GM21423 (cell line): ENCODE measurements around the gene PRSS3.
"Not testable (repeated sequence)": the region's sequence is repeated elsewhere in the genome, so short reads cannot be mapped to it uniquely, and the experiment has no call there.

Source experiments
- ATAC-seq: cut with Tn5 transposase; IDR thresholded peaks from one replicate; pipeline ENCODE4 v1.9.1; 2021; ENCODE audit warnings: mild to moderate bottlenecking, moderate library complexity; ENCODE audit not compliant: unreplicated experiment

Gene PRSS3

DNA sequence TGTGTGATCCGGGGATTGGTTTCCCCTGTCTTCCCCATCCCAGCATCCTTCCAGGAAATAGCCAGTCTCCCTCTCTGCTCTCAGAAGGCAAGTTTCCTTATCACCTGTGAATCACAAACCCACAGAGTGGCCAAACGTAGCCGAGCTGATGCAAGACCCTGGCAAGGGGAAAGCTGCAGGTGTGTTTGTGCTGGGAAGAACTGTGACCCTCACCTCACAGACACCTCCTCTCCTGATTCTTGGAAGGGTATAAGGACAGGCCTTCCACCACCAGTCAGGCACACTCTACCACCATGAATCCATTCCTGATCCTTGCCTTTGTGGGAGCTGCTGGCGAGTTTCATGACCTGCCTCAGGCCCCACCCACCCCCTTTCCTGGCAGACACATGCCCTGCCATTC is at the start of gene PRSS3:
Gene PRSS3 (plus strand): TSS at position 281 of the 400 bp plus-strand sequence. CDS start 13 bp downstream, at position 294.
- no peak for ATAC-seq

DNA sequence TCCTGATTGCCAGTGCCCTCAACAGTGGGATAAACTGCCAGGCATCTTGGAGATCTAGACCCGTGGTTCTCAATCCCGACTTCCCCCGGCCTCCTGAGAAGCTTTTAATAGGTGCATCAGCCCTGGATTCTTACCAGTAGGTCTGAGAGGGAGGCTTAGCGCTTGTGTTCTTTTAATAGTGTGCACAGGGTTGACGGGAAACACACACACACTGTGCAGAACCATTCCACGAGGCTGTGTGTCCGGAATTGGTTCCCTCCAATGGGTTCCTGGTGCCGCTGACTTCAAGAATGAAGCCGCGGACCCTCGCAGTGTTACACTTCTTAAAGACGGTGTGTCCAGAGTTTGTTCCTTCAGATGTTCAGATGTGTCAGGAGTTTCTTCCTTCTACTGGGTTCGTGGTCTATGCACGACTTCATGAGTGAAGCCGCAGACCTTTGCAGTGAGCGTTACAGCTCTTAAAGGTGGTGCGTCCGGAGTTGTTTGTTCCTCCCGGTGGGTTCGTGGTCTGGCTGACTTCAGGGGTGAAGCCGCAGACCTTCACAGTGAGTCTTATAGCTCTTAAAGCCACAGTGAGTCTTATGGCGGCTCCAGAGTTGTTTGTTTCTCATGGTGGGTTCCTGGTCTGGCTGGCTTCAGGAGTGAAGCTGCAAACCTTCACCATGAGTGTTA is 46.6 kb upstream of the PRSS3 start:
- no peak for ATAC-seq

GRCh38 chr9:33749305-33749654 is 46.1 kb upstream of the PRSS3 start:
- ATAC-seq = not testable (repeated sequence)

- ATAC-seq = no peak
Observed at GRCh38 chr9:33750307-33750838, 45.0 kb upstream of the PRSS3 start.

DNA sequence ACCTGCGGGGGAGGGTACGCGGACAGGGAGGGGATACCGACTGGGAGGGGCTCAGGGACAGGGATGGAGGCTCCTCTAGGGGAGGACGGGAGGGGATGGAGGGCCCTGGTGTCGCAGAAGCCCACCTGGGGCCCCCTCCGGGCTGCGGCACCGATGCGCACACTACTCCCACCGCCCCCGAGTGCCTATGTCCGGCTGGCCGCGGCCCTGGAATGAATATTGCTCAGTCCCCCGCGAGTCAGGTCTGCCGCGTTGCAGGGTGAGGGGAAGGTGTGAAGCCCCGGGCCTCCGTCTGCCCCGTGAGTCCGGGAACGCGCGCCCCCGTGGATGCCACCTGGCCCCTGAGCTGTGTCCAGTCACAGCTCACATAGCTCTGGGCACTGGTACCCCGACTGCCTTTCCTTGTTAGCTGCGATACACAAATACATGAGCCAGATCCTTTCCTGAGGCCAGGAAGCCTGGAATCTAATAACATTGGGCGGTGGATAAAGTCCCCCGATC is 44.5 kb upstream of the PRSS3 start:
- no peak for ATAC-seq

DNA sequence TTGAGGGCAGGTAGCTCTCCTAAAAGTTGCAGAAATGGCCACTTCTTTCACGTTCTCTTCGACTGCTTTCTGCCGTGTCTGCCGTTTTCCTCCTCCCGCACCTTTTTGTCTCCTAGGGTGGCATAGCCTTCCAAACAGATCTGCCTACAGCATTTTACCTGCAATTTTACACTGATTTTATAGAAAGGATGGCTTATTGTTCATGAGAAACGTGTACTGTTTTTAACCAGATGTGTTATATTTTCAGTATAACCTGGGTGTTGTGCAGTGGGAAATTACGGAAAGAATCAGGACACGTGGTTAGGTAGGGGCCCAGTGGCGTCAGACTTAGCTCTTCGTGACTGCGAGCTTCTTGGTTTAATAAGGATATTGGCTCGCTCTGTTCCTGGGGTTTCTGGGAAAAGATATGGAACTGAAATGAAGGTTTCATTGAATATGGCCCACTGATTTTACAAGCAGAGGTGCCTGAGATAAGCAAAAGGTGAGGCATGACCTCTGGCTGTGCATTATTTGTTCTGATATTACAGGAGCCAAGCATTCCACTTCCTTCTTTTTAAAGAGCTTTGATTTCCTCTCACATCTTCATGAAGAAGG is 43.7 kb upstream of the PRSS3 start:
- ATAC-seq = no peak

GRCh38 chr9:33752130-33752637 is 43.2 kb upstream of the PRSS3 start:
- ATAC-seq = no peak

DNA sequence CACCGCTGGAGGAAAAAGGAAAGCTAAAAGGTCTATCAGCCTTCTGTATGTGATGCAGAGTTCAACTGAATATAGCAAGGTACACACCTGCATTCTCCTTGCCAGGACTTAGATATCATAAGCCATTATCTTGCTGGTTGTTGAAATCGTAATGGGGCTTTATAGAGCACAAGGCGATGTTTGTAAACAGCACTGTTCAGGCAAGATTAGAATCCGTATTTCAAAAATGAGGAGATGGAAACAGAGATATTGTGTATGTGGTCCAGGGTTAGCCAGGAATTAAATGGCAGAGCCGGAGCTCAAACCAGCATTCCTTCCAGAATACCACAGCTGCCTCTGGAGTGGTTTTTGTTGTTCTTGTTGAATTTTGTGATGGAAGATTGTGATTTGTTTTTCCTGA is 42.6 kb upstream of the PRSS3 start:
- not testable (repeated sequence) for ATAC-seq

DNA sequence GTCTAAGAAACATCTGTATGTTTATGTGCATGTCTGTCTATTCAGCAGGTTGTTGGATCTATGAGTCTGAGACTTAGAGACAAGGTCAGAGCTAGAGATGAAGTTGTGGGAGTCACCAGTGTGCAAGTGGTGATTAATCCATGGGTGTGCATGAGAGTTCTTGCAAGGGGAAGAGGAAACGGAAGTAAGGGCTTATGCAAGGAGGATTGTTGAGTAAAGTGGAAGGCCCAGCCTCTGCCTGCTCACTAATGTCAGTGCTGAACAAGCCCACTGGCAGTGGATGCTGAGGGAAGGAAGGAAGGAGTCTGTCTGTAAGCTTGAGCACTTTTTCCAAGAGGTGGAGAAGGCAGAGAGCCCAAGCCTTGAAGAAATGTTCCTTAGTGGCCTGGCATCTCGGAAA is 35.7 kb upstream of the PRSS3 start:
- ATAC-seq = not testable (repeated sequence)

- ATAC-seq = no peak
Observed at GRCh38 chr9:33762343-33762742, 33.0 kb upstream of the PRSS3 start.

DNA sequence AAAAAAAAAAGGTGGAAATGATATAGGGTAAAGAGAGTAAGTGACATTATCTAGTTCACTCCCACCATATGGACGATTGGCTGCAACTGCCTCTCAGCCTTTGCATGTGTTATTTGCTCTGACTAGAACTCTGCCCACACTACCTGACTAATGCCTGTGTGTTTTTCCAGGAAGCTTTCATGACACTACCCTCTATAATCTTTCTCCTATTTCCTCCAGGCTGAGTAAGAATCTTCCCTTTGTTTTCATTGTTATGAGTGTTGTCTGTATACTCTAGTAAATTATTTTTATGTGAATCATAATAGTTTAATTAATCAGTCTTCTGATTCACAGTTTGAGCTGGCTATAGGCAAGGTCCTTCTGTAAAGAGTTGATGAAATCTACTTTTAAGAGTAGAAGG is 31.7 kb upstream of the PRSS3 start:
- ATAC-seq = not testable (repeated sequence)

DNA sequence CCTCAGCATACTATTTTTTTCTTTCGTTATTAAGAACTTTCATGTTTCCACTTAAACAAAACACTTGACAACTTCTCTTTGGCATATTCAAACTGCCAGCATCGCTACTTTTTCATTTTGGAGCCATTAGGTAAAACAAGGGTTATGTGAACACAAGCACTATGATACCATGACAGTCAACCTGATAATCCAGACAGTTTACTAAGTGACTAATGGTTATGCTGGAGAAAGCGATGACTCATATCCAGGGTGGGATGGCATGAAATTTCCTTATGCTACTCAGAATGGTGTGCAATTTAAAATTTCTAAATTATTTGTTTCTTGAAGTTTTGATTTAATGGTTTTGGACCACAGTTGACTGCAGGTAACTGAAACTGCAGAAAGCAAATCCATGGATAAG is 29.9 kb upstream of the PRSS3 start:
- ATAC-seq = no peak

- ATAC-seq = not testable (repeated sequence)
Observed at GRCh38 chr9:33770156-33770880, 25.0 kb upstream of the PRSS3 start.

DNA sequence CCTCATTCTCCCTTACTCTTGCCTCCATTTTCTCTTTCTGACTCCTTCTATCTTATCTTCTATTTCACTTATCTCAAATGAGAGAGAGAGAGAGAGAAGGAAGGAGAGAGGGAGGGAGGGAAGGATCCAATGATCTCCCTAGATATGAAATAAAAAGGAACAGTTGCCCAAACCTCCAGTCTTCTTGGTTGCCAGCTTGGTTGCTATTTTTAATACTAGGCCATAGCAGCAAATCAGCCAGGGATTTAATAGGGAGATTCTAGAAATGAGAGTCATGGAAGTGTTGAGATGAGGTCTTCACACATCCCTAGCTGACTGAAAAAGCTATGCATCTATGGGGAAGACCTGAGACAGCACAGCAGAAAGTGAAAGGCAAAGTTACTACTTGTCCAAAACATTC is 22.2 kb upstream of the PRSS3 start:
- not testable (repeated sequence) for ATAC-seq

DNA sequence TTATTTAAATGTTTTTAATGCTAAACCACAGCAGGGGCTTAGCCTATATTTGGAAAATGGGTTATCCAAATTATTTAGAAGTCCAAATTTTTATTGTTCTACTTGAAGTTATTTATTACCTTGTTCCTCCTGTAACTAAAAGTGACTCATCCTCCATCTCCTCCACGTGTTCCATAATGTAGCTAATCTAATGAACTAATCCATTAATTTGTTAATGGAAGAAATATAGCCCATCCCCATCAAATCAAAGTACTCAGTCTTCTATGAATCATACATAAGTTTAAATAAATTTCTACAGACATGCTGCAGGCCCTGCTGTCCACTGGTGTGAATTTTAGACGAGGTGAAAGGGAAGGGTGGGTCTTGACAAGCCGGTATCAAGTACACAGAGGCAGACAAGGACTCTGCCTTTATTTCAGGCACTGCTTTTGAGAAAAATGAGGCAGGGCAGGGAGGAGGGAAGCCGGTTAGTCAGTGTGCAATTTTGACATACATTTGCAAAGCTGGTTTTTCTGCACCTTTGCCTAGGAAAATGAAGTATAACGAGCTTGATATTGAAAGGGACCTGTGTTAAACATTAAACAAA is 21.2 kb upstream of the PRSS3 start:
- ATAC-seq = not testable (repeated sequence)

- no peak for ATAC-seq
Observed at GRCh38 chr9:33776578-33776977, 18.8 kb upstream of the PRSS3 start.

- no peak for ATAC-seq
Observed at GRCh38 chr9:33778700-33779351, 16.5 kb upstream of the PRSS3 start.

- ATAC-seq = no peak
Observed at GRCh38 chr9:33780276-33780675, 15.1 kb upstream of the PRSS3 start.

GRCh38 chr9:33781736-33782135 is 13.6 kb upstream of the PRSS3 start:
- no peak for ATAC-seq

DNA sequence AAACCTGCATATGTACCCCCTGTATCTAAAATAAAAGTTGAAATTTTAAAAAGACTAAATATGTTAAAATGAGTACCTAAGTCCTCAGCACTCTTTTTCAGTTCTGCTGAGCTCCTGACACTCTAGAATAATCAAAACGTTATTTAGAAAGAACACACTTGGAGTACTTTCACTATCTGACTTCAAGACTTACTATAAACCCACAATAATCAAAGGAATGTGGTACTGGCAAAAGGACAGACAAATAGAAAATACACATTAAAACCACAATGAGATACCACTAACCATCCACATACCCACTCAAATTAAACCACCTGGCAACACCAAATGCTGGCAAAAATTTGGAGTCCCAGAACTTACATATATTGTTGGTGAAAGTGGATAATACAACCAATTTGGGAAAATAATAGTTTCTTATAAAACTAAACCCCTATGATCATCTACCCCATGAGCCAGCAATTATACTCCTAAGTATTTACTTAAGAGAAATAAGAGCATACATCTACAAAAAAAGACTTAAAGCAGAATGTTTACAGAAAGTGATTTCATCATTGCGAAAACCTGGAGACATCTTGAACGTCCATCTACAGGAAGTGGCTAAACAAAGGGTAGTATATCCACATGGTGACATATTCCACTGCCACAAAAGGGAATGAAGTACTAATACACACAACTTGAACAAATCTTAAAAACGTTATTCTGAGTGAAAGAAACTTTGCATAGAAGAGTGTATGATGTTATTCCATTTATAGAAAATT is 12.8 kb upstream of the PRSS3 start:
- no peak for ATAC-seq
